HCT116 (cell line): Measurements from ENCODE around the gene GPHA2. TPM values are rescaled to one million over a fixed set of nuclear protein-coding genes. Genes with fewer than 3 reads are reported as not detected.

Experiments used
- ATAC-seq: fragments of 200-7000 bp; cut with Tn5 transposase; 2 replicates; pipeline ENCODE4 v1.9.1; 2020; ENCODE audit warnings: mild to moderate bottlenecking, moderate library complexity
- BruUV-seq: library from RNA; stranded (reverse); fragments of 400-500 nt; replicated peaks from 2 replicates; lab custom pipeline; 2021; lab: Mats Ljungman, UMichigan
- CTCF ChIA-PET: fragments of 300-600 bp; sonication (Branson Sonifier 250); formaldehyde crosslinking; loops from one replicate; lab custom pipeline; 2021; ENCODE audit warnings: antibody characterized with exemption; lab: Charles Lee
- POLR2A ChIA-PET: fragments of 300-600, 350-600 bp; sonication (Branson Sonifier 250); formaldehyde crosslinking; loops from one replicate; lab custom pipeline; 2021; ENCODE audit warnings: antibody characterized with exemption; lab: Charles Lee
- RAD21 ChIA-PET, 2 experiments: fragments of 300-600 bp; sonication (Branson Sonifier 250); formaldehyde crosslinking; loops; one replicate each; lab custom pipeline; 2023; ENCODE audit warnings: low total read pairs in 2 of 2; ENCODE audit not compliant: uncharacterized antibody in 2 of 2, unreplicated experiment in 2 of 2, low non-redundant PET in 1 of 2; lab: Charles Lee
- DNase-seq: peaks from one replicate; pipeline ENCODE4 v3.0.0-alpha.2; 2010; ENCODE audit warnings: low read depth, low spot score
- H2AFZ ChIP-seq: fragments of 200-600 bp; shearing (Covaris generic), sonication (generic); 2 replicates; pipeline ENCODE4 v1.6.1; 2017; ENCODE audit warnings: low read depth, mixed run types, mixed read lengths, antibody characterized with exemption, low read length; ENCODE audit not compliant: poor library complexity, severe bottlenecking
- H3K27ac ChIP-seq: 2 replicates; pipeline ENCODE4 v1.5.1; 2012; ENCODE audit warnings: low read depth, low read length
- H3K27me3 ChIP-seq: fragments of 200-600 bp; sonication (generic); 2 replicates; pipeline ENCODE4 v1.6.1; 2016; ENCODE audit warnings: mixed run types, low read length, mixed read lengths; ENCODE audit not compliant: insufficient read depth
- H3K36me3 ChIP-seq, 2 experiments: fragments of 200-500 bp in 1 of 2; fragments of 200-600 bp in 1 of 2; sonication (Bioruptor generic) in 1 of 2; sonication (generic) in 1 of 2; 2 replicates each; pipeline versions ENCODE4 v1.5.1 to v1.6.1; 2014 to 2016; ENCODE audit warnings: low read length in 2 of 2, inconsistent platforms in 1 of 2, mixed read lengths in 1 of 2, mixed run types in 1 of 2; ENCODE audit not compliant: insufficient read depth in 2 of 2, control insufficient read depth in 1 of 2
- H3K4me1 ChIP-seq, 2 experiments: fragments of 200-600 bp in 1 of 2; sonication (generic) in 1 of 2; 2 replicates each; pipeline versions ENCODE4 v1.5.1 to v1.6.1; 2012 to 2017; ENCODE audit warnings: low read length in 2 of 2, inconsistent platforms in 1 of 2, mild to moderate bottlenecking in 1 of 2, mixed read lengths in 1 of 2, mixed run types in 1 of 2, moderate library complexity in 1 of 2; ENCODE audit not compliant: insufficient read depth in 2 of 2, control insufficient read depth in 1 of 2
- H3K4me2 ChIP-seq: fragments of 200-600 bp; sonication (generic); 2 replicates; pipeline ENCODE4 v1.6.1; 2017; ENCODE audit warnings: mixed run types, low read length, mixed read lengths
- H3K4me3 ChIP-seq, 2 experiments: fragments of 200-600 bp in 1 of 2; sonication (generic) in 1 of 2; replicated peaks in 1 of 2; 2 replicates each; pipeline ENCODE4 v1.5.1; 2011 to 2016; ENCODE audit warnings: low read length in 2 of 2, control low read depth in 1 of 2, low read depth in 1 of 2, mild to moderate bottlenecking in 1 of 2, mixed read lengths in 1 of 2, mixed run types in 1 of 2
- H3K79me2 ChIP-seq: fragments of 200-600 bp; sonication (generic); 2 replicates; pipeline ENCODE4 v1.6.1; 2017; ENCODE audit warnings: mild to moderate bottlenecking, mixed run types, low read length, moderate library complexity, mixed read lengths; ENCODE audit not compliant: insufficient read depth
- H3K9ac ChIP-seq: fragments of 200-600 bp; sonication (generic); 2 replicates; pipeline ENCODE4 v1.6.1; 2016; ENCODE audit warnings: low read length, mixed read lengths
- H3K9me2 ChIP-seq: fragments of 200-600 bp; sonication (generic), shearing (Covaris generic); 2 replicates; pipeline ENCODE4 v1.6.1; 2017; ENCODE audit warnings: mixed run types, mild to moderate bottlenecking, moderate library complexity; ENCODE audit not compliant: insufficient read depth
- H3K9me3 ChIP-seq, 2 experiments: fragments of 200-500 bp in 1 of 2; fragments of 200-600 bp in 1 of 2; sonication (Bioruptor generic) in 1 of 2; sonication (generic) in 1 of 2; 2 replicates each; pipeline ENCODE4 v1.6.1; 2014 to 2017; ENCODE audit warnings: low read length in 2 of 2, mixed read lengths in 2 of 2, inconsistent platforms in 1 of 2, low read depth in 1 of 2, mild to moderate bottlenecking in 1 of 2, mixed run types in 1 of 2, moderate library complexity in 1 of 2; ENCODE audit not compliant: control insufficient read depth in 1 of 2, insufficient read depth in 1 of 2
- H4K20me1 ChIP-seq: fragments of 200-600 bp; sonication (generic), shearing (Covaris generic); 2 replicates; pipeline ENCODE4 v1.6.1; 2017; ENCODE audit warnings: mixed run types, mild to moderate bottlenecking, moderate library complexity; ENCODE audit not compliant: insufficient read depth
- ATF3 ChIP-seq: IDR thresholded peaks from 2 replicates; pipeline ENCODE4 v1.6.1; 2012
- CBX3 ChIP-seq: IDR thresholded peaks from 2 replicates; pipeline ENCODE4 v1.6.1; 2012; ENCODE audit warnings: low read depth
- CEBPB ChIP-seq: IDR thresholded peaks from 2 replicates; pipeline ENCODE4 v1.6.1; 2012; ENCODE audit warnings: low read depth
- CTCF ChIP-seq, 3 experiments: fragments of 200-600 bp in 1 of 3; sonication (generic) in 1 of 3; IDR thresholded peaks in 2 of 3; conservative IDR thresholded peaks in 1 of 3; 2 replicates each; pipeline ENCODE4 v1.5.1; 2012 to 2017; ENCODE audit warnings: low read depth in 2 of 3, low read length in 2 of 3, antibody characterized with exemption in 1 of 3, borderline replicate concordance in 1 of 3, control low read depth in 1 of 3, mild to moderate bottlenecking in 1 of 3, mixed read lengths in 1 of 3, mixed run types in 1 of 3, moderate library complexity in 1 of 3; ENCODE audit not compliant: insufficient read depth in 1 of 3
- ELF1 ChIP-seq: IDR thresholded peaks from 2 replicates; pipeline ENCODE4 v1.6.1; 2012; ENCODE audit warnings: low read depth, borderline replicate concordance
- FOSL1 ChIP-seq: IDR thresholded peaks from 2 replicates; pipeline ENCODE4 v1.6.1; 2012; ENCODE audit warnings: low read depth
- POLR2AphosphoS5 ChIP-seq: IDR thresholded peaks from 2 replicates; pipeline ENCODE4 v1.6.1; 2011; ENCODE audit warnings: mild to moderate bottlenecking, low read depth, low read length, moderate library complexity
- RAD21 ChIP-seq: IDR thresholded peaks from 2 replicates; pipeline ENCODE4 v1.6.1; 2012; ENCODE audit warnings: low read depth, mild to moderate bottlenecking
- SP1 ChIP-seq: IDR thresholded peaks from 2 replicates; pipeline ENCODE4 v1.6.1; 2012; ENCODE audit warnings: low read depth
- SRF ChIP-seq: IDR thresholded peaks from 2 replicates; pipeline ENCODE4 v1.6.1; 2012; ENCODE audit warnings: low read depth
- YY1 ChIP-seq: IDR thresholded peaks from 2 replicates; pipeline ENCODE4 v1.6.1; 2011; ENCODE audit warnings: low read length, low read depth, moderate library complexity, mild to moderate bottlenecking; ENCODE audit not compliant: insufficient replicate concordance; ENCODE audit errors: extremely low read depth
- ZBTB33 ChIP-seq: IDR thresholded peaks from 2 replicates; pipeline ENCODE4 v1.6.1; 2011; ENCODE audit warnings: mild to moderate bottlenecking, low read length, moderate library complexity; ENCODE audit not compliant: insufficient replicate concordance; ENCODE audit errors: extremely low read depth
- intact Hi-C: fragments of 100-400 bp; cut with micrococcal nuclease; formaldehyde crosslinking; loops from 2 replicates; pipeline ENCODE4 v1.10.0; 2022
- total RNA-seq: library from RNA; stranded (reverse); gene quantifications from one replicate; pipeline ENCODE4 v1.2.1, GENCODE V29; 2021; ENCODE audit not compliant: unreplicated experiment
- TF ChIP-seq, protein P1 (sequence below): IDR thresholded peaks from 2 replicates; pipeline ENCODE4 v1.6.1; 2012; ENCODE audit warnings: low read depth

The GPHA2 gene
- total RNA-seq, 1 experiment from 2014 or later, result not detected

DNA sequence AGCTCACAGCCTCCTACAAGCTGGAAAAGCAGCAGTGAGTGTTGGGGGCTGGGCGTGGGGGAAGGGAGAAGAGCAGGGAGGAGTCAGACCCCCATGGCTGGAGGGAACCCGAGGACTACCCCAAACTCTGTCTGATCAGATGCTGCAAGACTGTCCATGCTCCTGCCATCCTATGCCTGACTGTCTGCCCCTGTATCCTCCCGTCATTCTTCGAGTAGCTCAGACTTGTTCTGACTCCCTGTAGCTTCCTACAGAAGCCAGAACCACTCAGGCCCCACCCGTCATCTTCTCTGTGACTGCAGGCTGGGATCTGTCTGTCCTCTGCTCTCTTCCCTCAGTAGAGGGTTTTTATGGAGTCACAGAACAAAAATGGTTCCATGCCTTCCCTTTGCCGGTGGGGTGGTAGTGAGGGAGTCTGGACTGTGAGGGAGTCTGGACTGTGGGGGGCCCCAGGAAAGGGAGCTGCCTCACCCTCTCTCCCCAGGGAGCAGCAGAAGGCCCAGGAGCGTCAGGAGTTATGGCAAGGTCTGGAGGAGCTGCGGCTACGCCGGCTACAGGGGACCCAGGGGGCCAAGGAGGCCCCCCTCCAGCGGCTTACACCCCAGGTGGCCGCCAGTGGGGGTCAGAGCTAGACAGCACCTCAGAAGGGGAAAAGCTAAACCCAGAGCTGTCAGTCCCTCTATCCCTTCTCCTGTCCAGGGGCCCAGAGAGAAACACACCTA, 2.3 kb downstream of the GPHA2 start:
- ATAC-seq (no peak), DNase-seq (no peak)
- intact Hi-C loops, result no loop called here
- POLR2A ChIA-PET, result interaction anchor here (0.6 to 1.8 kb wide), 2 partner anchors 9 to 14 kb away, joined by 3 to 4 read pairs; partner anchors contain the start of gene PPP2R5B
- no TSS peak for BruUV-seq
- no peaks in the 10 kb centered on the region for H3K27me3 ChIP-seq
- H3K9me3 ChIP-seq, result no peaks in the 10 kb centered on the region
- peaks cover 8 to 15% of the 10 kb centered on the region in 2 experiments; a peak in 3 of 4 replicates for H3K4me1 ChIP-seq
- no peaks in the 10 kb centered on the region for H3K9me2 ChIP-seq
- no peaks in the 10 kb centered on the region for H3K79me2 ChIP-seq
- no peak overlapping the region for H2AFZ ChIP-seq
- no peak for TF ChIP-seq SP1
- no peak for TF ChIP-seq FOSL1
- no peak for TF ChIP-seq ZBTB33
- no peak for TF ChIP-seq ELF1
- TF ChIP-seq CBX3, result no peak
- no peak for TF ChIP-seq ATF3
- no peak for TF ChIP-seq SRF
- TF ChIP-seq, protein P1, sequence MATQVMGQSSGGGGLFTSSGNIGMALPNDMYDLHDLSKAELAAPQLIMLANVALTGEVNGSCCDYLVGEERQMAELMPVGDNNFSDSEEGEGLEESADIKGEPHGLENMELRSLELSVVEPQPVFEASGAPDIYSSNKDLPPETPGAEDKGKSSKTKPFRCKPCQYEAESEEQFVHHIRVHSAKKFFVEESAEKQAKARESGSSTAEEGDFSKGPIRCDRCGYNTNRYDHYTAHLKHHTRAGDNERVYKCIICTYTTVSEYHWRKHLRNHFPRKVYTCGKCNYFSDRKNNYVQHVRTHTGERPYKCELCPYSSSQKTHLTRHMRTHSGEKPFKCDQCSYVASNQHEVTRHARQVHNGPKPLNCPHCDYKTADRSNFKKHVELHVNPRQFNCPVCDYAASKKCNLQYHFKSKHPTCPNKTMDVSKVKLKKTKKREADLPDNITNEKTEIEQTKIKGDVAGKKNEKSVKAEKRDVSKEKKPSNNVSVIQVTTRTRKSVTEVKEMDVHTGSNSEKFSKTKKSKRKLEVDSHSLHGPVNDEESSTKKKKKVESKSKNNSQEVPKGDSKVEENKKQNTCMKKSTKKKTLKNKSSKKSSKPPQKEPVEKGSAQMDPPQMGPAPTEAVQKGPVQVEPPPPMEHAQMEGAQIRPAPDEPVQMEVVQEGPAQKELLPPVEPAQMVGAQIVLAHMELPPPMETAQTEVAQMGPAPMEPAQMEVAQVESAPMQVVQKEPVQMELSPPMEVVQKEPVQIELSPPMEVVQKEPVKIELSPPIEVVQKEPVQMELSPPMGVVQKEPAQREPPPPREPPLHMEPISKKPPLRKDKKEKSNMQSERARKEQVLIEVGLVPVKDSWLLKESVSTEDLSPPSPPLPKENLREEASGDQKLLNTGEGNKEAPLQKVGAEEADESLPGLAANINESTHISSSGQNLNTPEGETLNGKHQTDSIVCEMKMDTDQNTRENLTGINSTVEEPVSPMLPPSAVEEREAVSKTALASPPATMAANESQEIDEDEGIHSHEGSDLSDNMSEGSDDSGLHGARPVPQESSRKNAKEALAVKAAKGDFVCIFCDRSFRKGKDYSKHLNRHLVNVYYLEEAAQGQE, result no peak
- no peak for TF ChIP-seq YY1
- TF ChIP-seq RAD21, result no peak
- no peak for TF ChIP-seq CTCF (IDR thresholded peaks at IDR 0.05 in 2 of 3, conservative IDR thresholded peaks at IDR 0.05 in 1 of 3; ENCODE audit: borderline replicate concordance in 1 of 3, insufficient read depth in 1 of 3, low read depth in 2 of 3, low read length in 2 of 3)
- no peak for TF ChIP-seq POLR2AphosphoS5
- no peak for TF ChIP-seq CEBPB
- no peak overlapping the region for H3K4me3 ChIP-seq
- RAD21 ChIA-PET, result no interaction called here
- CTCF ChIA-PET, result no interaction called here
- H4K20me1 ChIP-seq, result no peaks in the 10 kb centered on the region
- H3K9ac ChIP-seq, result no peak overlapping the region
- no peak overlapping the region for H3K4me2 ChIP-seq
- no peak overlapping the region for H3K27ac ChIP-seq
- H3K36me3 ChIP-seq, result peaks cover 0 to 3% of the 10 kb centered on the region in 2 experiments; a peak in 1 of 4 replicates
